NOMO-1 treated with DMSO at 0.1 percent for 48 hours (cell line): ENCODE measurements around the gene NEGR1.
"Not testable (repeated sequence)": the region's sequence is repeated elsewhere in the genome, so short reads cannot be mapped to it uniquely, and the experiment has no call there.

Experiments
- DNase-seq: peaks from one replicate; lab custom pipeline; 2025; ENCODE audit not compliant: unreplicated experiment; lab: John Stamatoyannopoulos, UW

Gene NEGR1

DNA sequence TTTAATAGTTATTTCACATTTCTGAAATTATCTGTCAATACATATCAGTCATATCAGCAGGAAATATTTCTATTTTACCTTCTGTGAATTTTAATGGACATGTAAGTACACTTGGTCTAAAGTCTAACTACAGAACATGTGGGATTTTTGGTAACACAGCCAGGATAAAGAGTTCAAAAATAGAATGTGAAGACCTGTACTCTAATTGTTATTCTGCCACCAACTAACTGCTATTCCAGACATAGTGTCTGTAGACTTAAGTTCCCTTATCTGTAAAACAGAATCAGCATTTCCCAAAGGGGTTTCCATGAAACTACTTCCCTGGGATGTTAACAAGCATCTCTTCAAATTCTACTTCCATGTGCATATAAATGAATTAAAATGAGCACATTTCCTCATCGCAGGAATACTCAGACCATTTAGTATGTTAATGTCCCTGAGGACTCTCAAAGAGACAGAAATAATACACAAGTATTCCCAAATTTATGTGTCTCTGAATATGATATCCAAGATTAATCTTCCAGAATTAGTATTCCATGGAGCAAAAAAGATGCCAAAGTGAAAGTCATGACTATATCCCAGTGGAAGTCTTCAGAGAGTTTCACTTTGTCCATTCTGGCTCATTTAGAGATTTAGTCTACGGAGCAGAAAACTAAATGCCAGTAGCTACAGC lies 325.6 kb downstream of the NEGR1 start:
- no peak for DNase-seq

DNA sequence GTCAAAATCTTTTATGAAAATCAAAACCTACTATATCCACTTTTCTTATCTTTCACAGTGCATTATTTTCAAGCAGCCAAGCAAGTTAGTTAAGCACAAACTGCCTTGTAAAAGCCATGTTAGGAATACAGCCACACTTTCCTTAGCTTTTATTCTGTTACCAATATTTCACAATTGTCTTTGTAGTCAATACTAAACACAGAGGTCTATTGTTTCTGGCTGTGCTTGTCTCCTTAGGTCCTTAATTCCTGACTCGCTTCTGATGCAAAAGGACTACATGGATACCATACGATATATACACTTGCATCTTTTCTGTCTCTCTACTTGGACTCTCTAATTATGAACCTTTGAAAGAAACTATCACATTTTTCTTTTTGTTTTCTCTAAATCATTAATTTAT lies 331.8 kb downstream of the NEGR1 start:
- no peak for DNase-seq

DNA sequence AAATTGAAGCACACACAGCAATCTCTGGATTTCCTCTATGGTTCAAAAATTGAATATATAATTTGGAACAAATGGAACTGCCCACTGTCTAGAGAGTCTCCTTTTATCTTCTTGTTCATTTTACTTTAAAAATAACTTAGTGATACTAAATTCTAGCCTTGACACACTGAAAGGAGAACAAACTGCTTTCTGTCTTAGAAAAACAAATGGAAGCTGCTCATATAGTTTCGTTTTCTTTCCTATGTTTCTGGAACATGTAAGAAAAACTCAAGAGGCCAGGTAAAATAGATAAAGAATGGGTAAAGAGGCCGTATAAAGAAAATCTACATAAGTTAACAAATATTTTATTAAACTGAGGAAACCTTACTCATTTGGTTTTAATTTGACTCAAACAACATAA lies 332.7 kb downstream of the NEGR1 start:
- no peak for DNase-seq

DNA sequence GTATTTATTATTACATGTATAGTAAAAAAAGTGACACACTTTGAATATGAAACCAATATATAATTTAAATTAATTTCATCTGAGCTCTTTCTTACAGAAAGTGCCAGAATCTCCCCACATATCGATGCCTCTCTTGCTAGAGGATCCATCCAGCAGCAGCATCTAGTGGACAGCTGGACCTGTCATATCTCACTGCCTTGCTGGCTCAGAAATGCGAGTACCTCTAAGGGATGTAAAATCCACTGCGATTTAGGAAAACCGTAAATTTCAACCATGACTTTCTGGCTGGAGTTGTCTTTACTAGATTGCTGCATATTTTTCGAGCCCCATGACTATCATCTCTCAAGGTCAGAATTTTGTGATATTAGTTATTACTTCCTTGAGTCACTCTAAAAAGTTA lies 333.8 kb downstream of the NEGR1 start:
- DNase-seq, result no peak

DNA sequence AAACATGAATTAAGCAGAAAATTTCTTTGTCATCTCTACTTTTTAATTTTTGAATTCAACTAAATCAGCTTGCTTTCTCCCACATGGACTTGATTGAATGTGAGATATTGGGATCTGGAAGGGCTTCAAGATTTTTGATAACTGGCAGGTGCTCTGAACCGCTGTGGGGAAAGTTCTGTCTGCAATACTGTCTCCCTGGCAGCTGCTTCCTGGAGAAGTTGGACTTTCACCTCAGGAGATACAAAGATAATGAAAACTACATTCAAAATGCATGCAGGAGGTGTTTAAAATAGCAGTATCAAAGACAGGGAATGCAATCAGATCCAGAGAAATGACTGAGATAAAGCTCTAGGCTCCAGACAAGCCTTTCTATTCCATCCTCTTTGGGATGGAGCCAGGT lies 338.3 kb downstream of the NEGR1 start:
- DNase-seq, result no peak

DNA sequence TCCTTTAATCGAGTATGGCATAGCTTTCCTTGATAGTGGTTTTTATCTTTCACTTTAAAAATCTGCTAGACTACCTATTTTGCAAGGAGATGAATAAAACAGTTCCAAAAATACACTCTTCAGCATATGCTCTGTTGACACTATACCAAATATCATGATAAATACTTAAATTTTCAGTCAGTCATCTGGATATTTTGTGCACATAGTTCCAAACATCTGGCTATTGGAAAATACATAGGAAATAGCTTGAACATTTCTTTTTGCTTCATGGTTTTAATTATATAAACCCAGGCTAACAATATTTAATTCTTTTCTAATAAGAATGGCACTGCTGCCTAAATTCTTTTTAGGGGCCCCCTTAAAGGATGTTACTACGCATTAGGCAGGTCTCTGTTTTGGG lies 342.1 kb downstream of the NEGR1 start:
- DNase-seq, result no peak

DNA sequence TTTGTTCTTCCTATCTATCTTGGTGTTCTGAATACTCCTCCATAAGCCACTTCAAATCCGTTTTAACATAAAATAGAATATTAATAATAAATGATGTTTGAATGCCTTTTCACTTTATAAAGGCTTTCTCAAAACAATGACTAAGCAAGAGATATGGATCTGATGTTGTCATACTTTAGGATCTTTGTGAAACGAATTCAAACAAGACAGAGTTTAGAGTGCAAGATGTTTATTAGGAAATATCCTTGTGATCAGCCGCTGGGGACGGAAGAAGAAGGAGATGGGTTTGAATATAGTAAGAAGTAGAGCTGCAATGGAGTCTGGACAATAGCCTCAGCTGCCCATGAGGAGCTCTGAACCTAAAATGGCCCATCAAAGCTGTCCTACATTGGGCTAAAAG lies 351.8 kb downstream of the NEGR1 start:
- no peak for DNase-seq

DNA sequence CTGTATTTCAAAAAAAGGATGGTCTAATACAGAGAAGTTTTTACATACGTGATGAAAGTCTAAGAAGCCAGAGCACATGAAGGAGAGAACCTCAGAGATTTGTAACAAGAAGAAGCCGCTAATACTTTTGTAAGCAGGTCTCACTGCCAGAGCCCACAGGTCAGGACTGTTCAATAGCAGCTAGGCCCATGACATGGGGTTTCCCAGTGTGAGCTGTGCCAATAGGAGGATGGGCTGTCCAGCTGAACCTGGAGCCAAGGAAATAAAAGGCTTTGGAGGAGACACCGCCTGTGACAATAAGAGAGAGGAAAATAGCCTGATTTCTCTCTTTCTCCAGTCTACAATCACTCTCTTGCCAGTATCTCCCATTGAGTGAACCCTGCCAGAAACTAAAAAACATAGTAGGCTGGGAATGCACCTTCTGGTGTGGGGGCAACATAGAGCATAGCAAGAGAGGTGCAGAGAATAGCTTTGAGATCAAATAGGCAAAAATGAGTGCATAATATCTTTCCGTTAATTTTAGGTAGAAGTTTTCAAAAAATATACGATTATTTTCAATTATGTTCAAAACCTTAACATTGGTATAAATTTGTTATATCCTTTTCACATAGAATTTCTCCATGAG lies 360.3 kb downstream of the NEGR1 start:
- no peak for DNase-seq

DNA sequence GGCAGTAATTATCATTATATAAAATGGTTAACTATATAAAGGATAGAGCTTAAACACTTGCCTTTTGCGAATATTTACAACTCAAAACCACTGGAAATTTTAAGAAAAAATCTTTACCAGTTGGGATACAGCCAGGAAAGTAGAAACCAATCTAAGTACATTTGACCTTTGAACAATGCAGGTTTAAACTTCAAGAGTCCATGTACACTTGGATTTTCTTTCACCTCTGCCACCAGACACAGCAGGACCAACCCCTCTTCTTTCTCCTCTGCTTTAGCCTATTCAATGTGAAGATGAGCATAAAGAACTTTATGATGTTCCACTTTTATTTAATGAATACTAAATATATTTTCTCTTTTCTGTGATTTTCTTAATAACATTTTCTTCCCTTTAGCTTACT lies 361.1 kb downstream of the NEGR1 start:
- DNase-seq, result no peak

DNA sequence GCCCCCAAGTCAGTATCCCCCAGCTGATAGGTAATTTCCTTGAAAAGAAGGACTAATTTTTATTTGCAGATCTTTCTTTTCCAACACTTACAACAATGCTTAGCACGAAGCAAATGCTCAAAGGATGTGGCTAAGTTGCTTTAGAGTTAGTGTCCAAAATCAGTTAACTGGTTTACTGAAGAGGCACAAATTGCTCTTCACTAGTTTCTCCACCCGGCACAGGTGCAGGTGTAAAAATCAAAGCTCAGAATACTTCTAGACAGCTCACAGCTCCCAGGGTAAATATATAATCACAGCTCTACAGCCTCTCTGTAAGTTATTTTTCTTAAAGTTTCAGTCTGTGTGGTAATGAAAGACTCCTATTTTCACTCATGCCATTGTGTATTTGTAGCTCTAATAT lies 361.8 kb downstream of the NEGR1 start:
- no peak for DNase-seq

DNA sequence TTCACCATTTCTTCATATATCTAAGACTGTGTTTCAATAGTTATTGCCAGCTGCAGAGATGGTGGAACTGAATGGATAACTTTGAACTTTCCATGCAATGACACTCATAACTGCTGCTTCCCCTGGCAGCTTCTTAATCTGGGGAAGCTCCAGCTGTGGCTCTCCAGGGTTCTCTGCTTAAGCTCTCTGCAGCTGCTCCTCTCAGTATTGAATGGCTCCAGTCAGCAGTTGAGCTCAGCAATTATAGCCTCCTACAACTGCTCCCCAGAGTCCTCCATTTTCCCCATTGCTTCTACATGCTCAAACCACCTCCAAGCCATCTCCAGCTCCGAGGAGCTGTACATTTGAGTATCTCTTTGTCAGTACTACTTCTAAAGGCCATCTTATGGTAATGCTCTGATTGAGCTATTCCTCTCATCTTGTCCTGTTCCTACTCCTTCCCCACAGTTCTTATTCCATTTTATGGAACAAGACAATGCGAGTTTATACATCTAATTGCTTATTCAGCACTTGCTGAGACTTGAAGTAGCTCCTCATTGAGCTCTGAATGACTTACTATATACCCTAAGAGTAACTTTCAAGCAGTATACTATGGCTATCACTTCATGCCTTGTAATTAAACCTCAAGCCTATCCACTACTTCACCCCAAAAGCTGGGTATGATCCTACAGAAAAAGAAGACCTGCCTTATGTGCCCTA lies 362.4 kb downstream of the NEGR1 start:
- DNase-seq, result no peak

DNA sequence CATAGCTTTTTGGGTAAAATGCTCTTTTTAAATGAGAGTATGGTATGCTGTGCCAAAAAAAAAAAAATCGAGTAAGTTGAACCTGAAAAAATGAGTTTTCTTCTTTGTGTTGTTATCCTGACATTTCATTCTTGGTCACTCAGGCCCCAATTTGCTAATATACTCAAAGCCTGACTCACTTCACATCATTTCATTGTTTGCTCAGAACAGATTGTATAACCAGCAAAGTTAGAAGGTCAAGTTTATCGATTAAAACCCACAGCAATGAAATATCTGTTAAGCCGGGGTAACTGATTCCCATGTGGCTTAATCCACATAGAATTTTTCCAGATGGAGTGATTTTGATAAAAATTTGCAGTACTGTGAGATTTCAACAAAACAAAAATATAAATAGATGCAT lies 363.7 kb downstream of the NEGR1 start:
- no peak for DNase-seq

DNA sequence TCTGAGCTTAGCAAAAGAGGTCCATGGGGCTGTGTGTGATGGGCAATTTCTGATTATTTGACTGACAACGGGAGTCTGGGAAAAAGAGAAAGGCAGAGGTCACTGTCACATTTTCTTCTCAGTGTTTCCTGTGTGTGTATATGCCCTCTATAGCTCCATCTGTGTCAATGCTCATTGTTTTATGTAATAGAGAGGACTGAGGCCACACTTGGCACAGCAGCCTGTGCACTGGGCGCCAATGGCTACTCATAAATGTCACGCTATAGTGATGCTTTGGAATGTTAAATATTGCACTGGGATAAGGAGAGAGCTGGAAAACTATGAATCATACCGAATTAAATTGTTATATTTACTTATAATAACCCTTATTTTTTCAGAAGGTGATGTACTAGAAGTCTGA lies 365.4 kb downstream of the NEGR1 start:
- DNase-seq, result no peak

DNA sequence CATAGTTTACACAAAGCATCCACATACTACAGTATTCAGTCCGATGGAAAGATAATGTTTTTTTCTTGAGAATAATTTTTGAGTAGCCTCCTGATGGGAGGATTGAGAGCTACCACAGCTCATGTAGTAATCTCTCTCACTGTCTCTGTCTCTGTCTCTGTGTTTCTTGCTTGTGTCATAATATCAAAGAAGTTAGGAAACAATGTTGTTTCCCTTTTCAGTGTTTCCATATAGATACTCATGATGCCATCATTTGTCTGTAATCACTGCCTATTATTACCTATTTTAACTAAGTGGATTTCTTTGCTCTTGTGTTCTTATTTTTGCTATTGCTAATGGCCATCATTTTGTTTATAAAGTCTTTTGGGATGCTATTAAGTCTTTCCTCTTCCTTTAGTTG lies 367.7 kb downstream of the NEGR1 start:
- DNase-seq, result no peak

DNA sequence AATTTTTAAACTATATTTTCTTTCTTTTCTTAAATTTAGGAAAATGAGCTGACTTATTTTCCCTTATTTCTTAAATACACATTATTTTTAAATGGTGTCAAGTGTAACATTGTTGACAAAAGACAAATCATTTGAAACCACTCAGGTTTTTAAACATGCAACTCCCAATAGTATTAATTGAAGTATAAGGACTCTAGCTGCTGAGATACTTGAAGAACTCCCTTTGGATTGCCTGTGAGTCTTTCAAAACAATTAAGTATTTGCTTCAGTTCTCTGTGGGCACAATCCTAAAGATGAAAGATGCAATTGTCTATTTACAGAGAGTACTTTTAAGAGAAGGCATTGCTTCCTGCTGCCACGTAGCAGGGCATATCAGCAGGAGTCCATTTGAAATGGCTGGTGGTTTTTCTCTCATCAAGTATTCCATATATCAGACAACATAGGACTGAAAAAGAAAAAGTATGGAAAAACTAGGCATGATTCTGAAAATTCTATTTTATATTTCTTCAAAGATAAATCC lies 373.4 kb downstream of the NEGR1 start:
- no peak for DNase-seq

DNA sequence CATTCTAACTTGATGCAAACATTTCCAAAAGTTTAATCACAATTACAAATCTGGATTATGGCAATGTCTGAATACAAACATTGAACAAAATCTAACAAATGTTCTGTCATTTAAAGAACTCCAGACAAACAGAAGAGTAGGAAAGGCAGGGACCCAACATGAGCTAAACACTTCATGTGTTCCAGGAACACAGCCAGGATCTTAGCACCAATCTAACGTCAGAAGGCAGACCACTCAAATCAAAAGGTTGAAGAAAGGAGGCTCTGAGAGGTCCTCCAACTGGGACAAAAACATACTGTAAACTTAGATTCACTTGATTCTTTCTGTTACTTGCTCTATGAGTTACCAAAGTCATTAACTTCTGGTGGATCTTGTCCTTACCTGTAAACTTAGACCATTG lies 374.0 kb downstream of the NEGR1 start:
- DNase-seq, result no peak

DNA sequence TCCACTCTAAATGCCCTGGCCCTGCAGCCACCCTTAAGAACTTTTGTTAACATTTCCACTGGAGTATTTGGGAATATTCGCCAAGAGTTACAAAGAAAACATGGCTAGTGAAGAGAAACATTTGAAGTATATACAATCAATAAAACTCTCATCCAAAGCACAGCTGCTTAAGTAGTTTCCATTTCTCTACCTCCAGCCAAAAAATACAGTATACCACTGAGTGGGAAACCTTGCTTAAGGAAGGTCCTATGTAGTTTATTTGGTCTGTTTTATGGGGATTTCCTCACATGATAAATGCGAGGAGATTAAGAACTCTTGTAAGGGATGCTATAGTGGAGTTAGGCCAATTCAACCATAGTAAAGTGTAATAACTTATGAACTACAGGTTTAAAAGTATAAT lies 382.5 kb downstream of the NEGR1 start:
- DNase-seq, result no peak

DNA sequence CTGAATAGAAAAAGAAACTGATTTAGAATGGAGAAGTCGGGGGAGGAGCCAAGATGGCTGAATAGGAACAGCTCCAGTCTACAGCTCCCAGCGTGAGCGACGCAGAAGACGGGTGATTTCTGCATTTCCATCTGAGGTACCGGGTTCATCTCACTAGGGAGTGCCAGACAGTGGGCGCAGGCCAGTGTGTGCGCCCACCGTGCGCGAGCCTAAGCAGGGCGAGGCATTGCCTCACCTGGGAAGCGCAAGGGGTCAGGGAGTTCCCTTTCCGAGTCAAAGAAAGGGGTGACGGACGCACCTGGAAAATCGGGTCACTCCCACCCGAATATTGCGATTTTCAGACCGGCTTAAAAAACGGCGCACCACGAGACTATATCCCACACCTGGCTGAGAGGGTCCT lies 394.2 kb downstream of the NEGR1 start:
- not testable (repeated sequence) for DNase-seq

DNA sequence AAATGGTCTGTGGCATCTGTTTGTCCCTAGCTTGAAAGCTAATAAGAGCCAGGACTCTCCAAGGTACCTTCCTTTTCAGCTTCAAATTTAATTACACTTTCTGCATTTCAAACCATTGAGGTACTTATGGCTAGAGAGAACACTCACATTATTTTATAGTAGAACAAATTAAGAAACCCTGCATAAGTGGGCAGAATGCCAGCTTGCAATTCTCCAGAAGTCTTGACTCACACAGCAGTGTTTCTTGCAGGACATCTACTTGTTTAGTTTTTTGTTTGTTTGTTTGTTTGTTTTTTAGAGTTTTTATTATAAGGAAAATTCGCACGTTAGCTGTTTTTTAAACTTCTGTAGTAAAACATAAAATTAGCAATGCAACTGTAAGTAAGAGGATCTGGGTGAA lies 397.2 kb downstream of the NEGR1 start:
- no peak for DNase-seq

DNA sequence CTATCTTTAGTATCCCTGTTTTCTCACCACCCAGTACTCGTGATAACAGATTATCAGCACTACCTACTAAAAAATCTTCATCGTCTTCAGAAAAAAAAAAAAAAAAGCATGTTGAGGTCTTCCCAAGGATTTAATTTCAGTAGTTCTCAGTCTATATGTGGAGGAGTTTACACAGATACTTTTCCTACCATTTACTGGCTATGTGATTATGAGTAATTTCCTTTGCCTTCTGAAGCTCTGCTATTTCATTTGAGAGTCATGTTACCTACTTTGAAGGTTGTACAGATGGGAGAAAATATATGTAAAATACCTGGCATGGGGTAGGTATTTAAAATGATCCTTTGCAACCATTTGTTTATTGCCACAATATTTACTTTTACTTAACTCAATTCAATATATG lies 399.7 kb downstream of the NEGR1 start:
- DNase-seq, result no peak

DNA sequence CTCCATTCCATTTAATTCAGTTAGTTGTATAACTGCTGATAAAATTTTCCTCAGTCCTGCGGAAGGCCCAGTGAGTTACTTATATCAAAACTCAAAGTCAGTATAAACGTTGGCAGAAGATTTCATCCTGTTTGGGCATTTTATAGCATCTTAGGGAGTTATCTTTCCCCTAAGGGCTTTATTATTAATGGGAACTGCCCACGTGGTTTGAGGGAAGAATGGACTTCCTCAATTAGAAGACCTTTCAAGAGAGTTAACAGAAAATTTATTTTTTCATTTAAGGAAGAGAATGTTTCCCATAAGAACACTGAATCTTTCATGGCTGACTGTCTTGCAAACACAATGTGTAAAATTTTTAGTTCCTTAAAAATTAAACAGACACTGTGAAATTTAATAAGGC lies 400.1 kb downstream of the NEGR1 start:
- peak; percentile 60 for DNase-seq

DNA sequence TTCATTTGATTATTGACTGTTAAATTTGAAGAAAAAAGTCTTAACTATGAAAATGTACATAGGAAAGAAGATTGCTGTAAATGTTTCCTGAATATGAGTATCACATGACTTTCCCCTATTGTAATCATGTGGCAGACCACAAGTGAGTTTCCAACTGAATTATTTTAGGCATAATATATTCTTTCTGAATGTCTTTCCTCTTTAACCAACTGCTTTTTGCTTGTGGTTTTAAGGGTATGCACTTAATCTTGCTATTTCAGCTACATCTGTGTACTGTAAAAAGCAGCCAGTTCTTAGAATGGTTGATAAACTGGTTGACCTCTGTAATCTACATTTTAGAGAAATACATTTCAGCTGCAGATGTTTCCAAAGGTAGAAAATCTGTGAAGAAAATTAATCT lies 400.7 kb downstream of the NEGR1 start:
- peak; percentile 92 for DNase-seq
